ENCODE results near the gene MAP3K21. TPM values are rescaled to one million over a fixed set of nuclear protein-coding genes. Genes with fewer than 3 reads are reported as not detected.

MAP3K21 gene
- total RNA-seq, 1 donor from 2014 or later, result 0.11 TPM

Other genes with a start within 250 kb of the MAP3K21 start
- 17.2 and 20.4 TPM in 2 replicates for gene PCNX2, start 32.0 kb upstream of the MAP3K21 start, total RNA-seq